Activated naive CD4-positive, alpha-beta T cell treated with anti-CD3 and anti-CD28 coated beads for 36 hours (primary cell): ENCODE data around the gene PRKX. TPM values are rescaled to one million over a fixed set of nuclear protein-coding genes. Genes with fewer than 3 reads are reported as not detected.
"Not testable (repeated sequence)": the region's sequence is repeated elsewhere in the genome, so short reads cannot be mapped to it uniquely, and the experiment has no call there.

Experiments used
- CTCF ChIA-PET: fragments of 350-600 bp; sonication (Branson Sonifier 250); formaldehyde crosslinking; loops from one replicate; lab custom pipeline; 2021; ENCODE audit warnings: antibody characterized with exemption; lab: Charles Lee
- DNase-seq: peaks from one replicate; pipeline ENCODE4 v3.0.0-alpha.2; 2020
- H3K27ac Mint-ChIP-seq: one replicate; pipeline ENCODE4 v1.8.0; 2021; ENCODE audit warnings: mild to moderate bottlenecking, mixed read lengths
- H3K27me3 Mint-ChIP-seq: one replicate; pipeline ENCODE4 v1.8.0; 2021; ENCODE audit warnings: low read depth, mixed read lengths
- H3K36me3 Mint-ChIP-seq: one replicate; pipeline ENCODE4 v1.8.0; 2021; ENCODE audit warnings: low read depth, mixed read lengths
- H3K4me1 Mint-ChIP-seq: one replicate; pipeline ENCODE4 v1.8.0; 2021; ENCODE audit warnings: low read depth, mixed read lengths
- H3K4me3 Mint-ChIP-seq: one replicate; pipeline ENCODE4 v1.8.0; 2021; ENCODE audit warnings: mild to moderate bottlenecking, moderate library complexity, mixed read lengths
- H3K9me3 Mint-ChIP-seq: one replicate; pipeline ENCODE4 v1.8.0; 2021; ENCODE audit warnings: mixed read lengths
- intact Hi-C: fragments of 100-400 bp; cut with micrococcal nuclease; formaldehyde crosslinking; loops from one replicate; pipeline ENCODE4 v1.15.1; 2023
- total RNA-seq, 2 experiments: library from RNA; stranded (reverse); gene quantifications; one replicate each; pipeline ENCODE4 v1.2.3, GENCODE V29; 2021

Gene PRKX
- total RNA-seq, 2 experiments from 2014 or later, result 57.0 to 57.6 TPM

GRCh38 chrX:3584415-3584996 lies 128.9 kb downstream of the PRKX start:
- DNase-seq, result no peak
- no peak overlapping the region for H3K4me3 Mint-ChIP-seq
- H3K4me1 Mint-ChIP-seq, result peaks cover 9% of the 10 kb centered on the region
- H3K36me3 Mint-ChIP-seq, result peaks cover 2% of the 10 kb centered on the region
- H3K27me3 Mint-ChIP-seq, result no peaks in the 10 kb centered on the region
- intact Hi-C loops, result no loop called here
- H3K9me3 Mint-ChIP-seq, result no peaks in the 10 kb centered on the region
- H3K27ac Mint-ChIP-seq, result no peak overlapping the region
- CTCF ChIA-PET, result no interaction called here

GRCh38 chrX:3582451-3582850 lies 131.0 kb downstream of the PRKX start:
- intact Hi-C loops, result no loop called here
- Mint-ChIP-seq H3K9me3 (no peaks in the 10 kb centered on the region), H3K36me3 (peaks cover 2% of the 10 kb centered on the region), H3K4me3 (no peak overlapping the region), H3K27me3 (no peaks in the 10 kb centered on the region), H3K27ac (no peak overlapping the region), H3K4me1 (peaks cover 9% of the 10 kb centered on the region)
- no peak for DNase-seq
- CTCF ChIA-PET, result no interaction called here

GRCh38 chrX:3581609-3582108 lies 131.8 kb downstream of the PRKX start:
- no peaks in the 10 kb centered on the region for H3K9me3 Mint-ChIP-seq

GRCh38 chrX:3577551-3577950 lies 135.9 kb downstream of the PRKX start:
- no peaks in the 10 kb centered on the region for H3K9me3 Mint-ChIP-seq
- CTCF ChIA-PET, result no interaction called here
- H3K27me3 Mint-ChIP-seq, result no peaks in the 10 kb centered on the region
- H3K4me3 Mint-ChIP-seq, result no peak overlapping the region
- DNase-seq, result no peak
- intact Hi-C loops, result no loop called here
- H3K36me3 Mint-ChIP-seq, result peaks cover 4% of the 10 kb centered on the region
- no peak overlapping the region for H3K27ac Mint-ChIP-seq
- H3K4me1 Mint-ChIP-seq, result no peaks in the 10 kb centered on the region

More at GRCh38 chrX:3581609-3582108, 131.8 kb downstream of the PRKX start:
- DNase-seq, result no peak
- CTCF ChIA-PET, result no interaction called here
- no peak overlapping the region for H3K4me3 Mint-ChIP-seq
- peaks cover 2% of the 10 kb centered on the region for H3K36me3 Mint-ChIP-seq
- intact Hi-C loops, result no loop called here
- H3K27ac Mint-ChIP-seq, result no peak overlapping the region
- no peaks in the 10 kb centered on the region for H3K27me3 Mint-ChIP-seq
- H3K4me1 Mint-ChIP-seq, result peaks cover 9% of the 10 kb centered on the region

- H3K9me3 Mint-ChIP-seq, result no peaks in the 10 kb centered on the region
- intact Hi-C loops, result no loop called here
- no peaks in the 10 kb centered on the region for H3K27me3 Mint-ChIP-seq
- H3K27ac Mint-ChIP-seq, result no peak overlapping the region
- DNase-seq, result no peak
- H3K4me3 Mint-ChIP-seq, result no peak overlapping the region
- H3K4me1 Mint-ChIP-seq, result no peaks in the 10 kb centered on the region
- CTCF ChIA-PET, result no interaction called here
- peaks cover 4% of the 10 kb centered on the region for H3K36me3 Mint-ChIP-seq
These were observed 136.5 kb downstream of the PRKX start for GRCh38 chrX:3576886-3577501.

GRCh38 chrX:3567686-3568085 lies 145.8 kb downstream of the PRKX start:
- CTCF ChIA-PET, result no interaction called here
- no peak overlapping the region for H3K4me3 Mint-ChIP-seq
- H3K36me3 Mint-ChIP-seq, result peaks cover 2% of the 10 kb centered on the region
- intact Hi-C loops, result no loop called here
- no peaks in the 10 kb centered on the region for H3K27me3 Mint-ChIP-seq
- H3K27ac Mint-ChIP-seq, result no peak overlapping the region
- H3K9me3 Mint-ChIP-seq, result peaks cover 2% of the 10 kb centered on the region
- DNase-seq, result no peak
- no peaks in the 10 kb centered on the region for H3K4me1 Mint-ChIP-seq

- intact Hi-C loops, result no loop called here
- no peaks in the 10 kb centered on the region for H3K27me3 Mint-ChIP-seq
- no peak overlapping the region for H3K27ac Mint-ChIP-seq
- H3K4me3 Mint-ChIP-seq, result no peak overlapping the region
- CTCF ChIA-PET, result no interaction called here
- no peaks in the 10 kb centered on the region for H3K4me1 Mint-ChIP-seq
- DNase-seq, result no peak
- H3K36me3 Mint-ChIP-seq, result no peaks in the 10 kb centered on the region
- peaks cover 2% of the 10 kb centered on the region for H3K9me3 Mint-ChIP-seq
These were observed 150.0 kb downstream of the PRKX start for GRCh38 chrX:3563451-3563850.

- H3K9me3 Mint-ChIP-seq, H3K36me3 Mint-ChIP-seq, H3K4me1 Mint-ChIP-seq, H3K4me3 Mint-ChIP-seq, CTCF ChIA-PET, H3K27ac Mint-ChIP-seq, intact Hi-C loops, H3K27me3 Mint-ChIP-seq, DNase-seq: not testable (repeated sequence)
These were observed 153.4 kb downstream of the PRKX start for GRCh38 chrX:3560010-3560409.
